ENCODE data around the gene COL1A1. TPM values are rescaled to one million over a fixed set of nuclear protein-coding genes. Genes with fewer than 3 reads are reported as not detected.
A peak's percentile ranks its signal among the peaks of the same experiment; 100 is the strongest.

COL1A1 gene
- polyA plus RNA-seq, 3 donors = not detected

GRCh38 chr17:50139950-50140885 lies 61.2 kb downstream of the COL1A1 start:
- Histone ChIP-seq H3K4me1 (ENCODE audit: control insufficient read depth in 1 of 2, insufficient read depth in 2 of 2, low read length in 2 of 2) (peaks cover 49 to 58% of the 10 kb centered on the region in 2 donors), H3K79me2 (ENCODE audit: insufficient read depth, low read length) (peaks cover 66% of the 10 kb centered on the region), H4K20me1 (ENCODE audit: insufficient read depth, low read length) (peaks cover 100% of the 10 kb centered on the region), H3K4me2 (replicated peaks; ENCODE audit: extremely low read depth, low read length, poor library complexity, severe bottlenecking) (peak overlapping the region; percentile 67), H3K27ac (ENCODE audit: low read depth in 1 of 2, low read length in 2 of 2) (peak overlapping the region in 1 of 2 donors; percentile 57), H3K27me3 (ENCODE audit: control insufficient read depth in 2 of 2, insufficient read depth in 2 of 2, low read length in 2 of 2) (no peaks in the 10 kb centered on the region), H3K36me3 (replicated peaks in 1 of 2; ENCODE audit: control insufficient read depth in 1 of 2, insufficient read depth in 2 of 2, low read length in 2 of 2) (peaks cover 97 to 100% of the 10 kb centered on the region in 2 donors), H2AFZ (ENCODE audit: insufficient read depth, low read depth, low read length, poor library complexity, severe bottlenecking) (no peak overlapping the region), H3K4me3 (replicated peaks in 1 of 3; ENCODE audit: low read depth in 2 of 3, low read length in 3 of 3) (peak overlapping the region in 1 of 3 experiments; percentile 59), H3K9ac (ENCODE audit: insufficient read depth, low read length, poor library complexity, severe bottlenecking) (no peak overlapping the region), H3K9me3 (replicated peaks in 1 of 2; ENCODE audit: control insufficient read depth in 1 of 2, insufficient read depth in 1 of 2, low read length in 2 of 2) (no peaks in the 10 kb centered on the region)
- Mint-ChIP-seq H3K4me3 (peak overlapping the region; percentile 62 to 64), H3K4me1 (peaks cover 61% of the 10 kb centered on the region), H3K36me3 (peaks cover 98 to 100% of the 10 kb centered on the region in 2 donors), H3K27me3 (ENCODE audit: low read depth in 3 of 3) (peaks cover 0 to 1% (median 0%) of the 10 kb centered on the region in 3 donors), H3K27ac (peak overlapping the region; percentile 62 to 91 (median 75)), H3K9me3 (peaks cover 0 to 5% (median 1%) of the 10 kb centered on the region in 7 donors)
- WGBS (ENCODE audit: insufficient coverage) = 12% methylated on average over 10 of the region's 19 CpGs
- peak; percentile 93 for TF ChIP-seq CTCF (IDR thresholded peaks at IDR 0.05)
- DNase-seq = peak; percentile 70 to 81 (median 76)
- intact Hi-C loops (cut with micrococcal nuclease) = loop anchor here in 1 of 2 donors (1.0 kb wide), 1 partner anchor 8 kb away; no protein-coding TSS in a partner anchor

GRCh38 chr17:50139185-50139783 lies 62.1 kb downstream of the COL1A1 start:
- peaks cover 52% of the 10 kb centered on the region for H3K4me1 Mint-ChIP-seq
- peak overlapping the region in 3 of 7 donors; percentile 57 to 63 (median 62) for H3K27ac Mint-ChIP-seq

More at GRCh38 chr17:50139185-50139783, 62.1 kb downstream of the COL1A1 start:
- H3K36me3 Mint-ChIP-seq = peaks cover 93 to 99% of the 10 kb centered on the region in 2 donors
- no peak overlapping the region for H3K9ac ChIP-seq (ENCODE audit: insufficient read depth, low read length, poor library complexity, severe bottlenecking)
- H3K4me2 ChIP-seq (replicated peaks; ENCODE audit: extremely low read depth, low read length, poor library complexity, severe bottlenecking) = no peak overlapping the region
- peak overlapping the region in 1 of 2 donors; percentile 27 for H3K27ac ChIP-seq (ENCODE audit: low read depth in 1 of 2, low read length in 2 of 2)
- H3K79me2 ChIP-seq (ENCODE audit: insufficient read depth, low read length) = peaks cover 57% of the 10 kb centered on the region
- intact Hi-C loops (cut with micrococcal nuclease) = no loop called here
- no peak overlapping the region for H3K4me3 ChIP-seq (replicated peaks in 1 of 3; ENCODE audit: low read depth in 2 of 3, low read length in 3 of 3)
- H3K9me3 ChIP-seq (replicated peaks in 1 of 2; ENCODE audit: control insufficient read depth in 1 of 2, insufficient read depth in 1 of 2, low read length in 2 of 2) = no peaks in the 10 kb centered on the region
- H2AFZ ChIP-seq (ENCODE audit: insufficient read depth, low read depth, low read length, poor library complexity, severe bottlenecking) = no peak overlapping the region
- H3K27me3 Mint-ChIP-seq (ENCODE audit: low read depth in 3 of 3) = peaks cover 0 to 1% (median 0%) of the 10 kb centered on the region in 3 donors
- H3K27me3 ChIP-seq (ENCODE audit: control insufficient read depth in 2 of 2, insufficient read depth in 2 of 2, low read length in 2 of 2) = no peaks in the 10 kb centered on the region
- H4K20me1 ChIP-seq (ENCODE audit: insufficient read depth, low read length) = peaks cover 100% of the 10 kb centered on the region
- H3K36me3 ChIP-seq (replicated peaks in 1 of 2; ENCODE audit: control insufficient read depth in 1 of 2, insufficient read depth in 2 of 2, low read length in 2 of 2) = peaks cover 95 to 99% of the 10 kb centered on the region in 2 donors
- DNase-seq = no peak
- peaks cover 39 to 48% of the 10 kb centered on the region in 2 donors for H3K4me1 ChIP-seq (ENCODE audit: control insufficient read depth in 1 of 2, insufficient read depth in 2 of 2, low read length in 2 of 2)
- TF ChIP-seq CTCF (IDR thresholded peaks at IDR 0.05) = no peak
- peaks cover 0 to 5% (median 1%) of the 10 kb centered on the region in 7 donors for H3K9me3 Mint-ChIP-seq
- 93% methylated on average over 13 of the region's 15 CpGs for whole genome bisulfite sequencing (ENCODE audit: insufficient coverage)
- H3K4me3 Mint-ChIP-seq = no peak overlapping the region

Measured in CD14-positive monocyte (primary cell).